ENCODE results near the gene MSMP. TPM values are rescaled to one million over a fixed set of nuclear protein-coding genes. Genes with fewer than 3 reads are reported as not detected.
A peak's percentile ranks its signal among the peaks of the same experiment; 100 is the strongest.

Gene MSMP
- total RNA-seq, 1 experiment from 2014 or later, result not detected

- TF ChIP-seq CTCF (conservative IDR thresholded peaks at IDR 0.05), result no peak
- TF ChIP-seq EZH2 (IDR thresholded peaks at IDR 0.05; ENCODE audit: low read depth), result no peak
- H3K36me3 ChIP-seq (ENCODE audit: low read depth), result 0 out of 2 replicates have a peak, but pooled peaks cover 12% of the 10 kb centered on the region
- BruUV-seq (replicated peaks), result no TSS peak
- H3K27me3 ChIP-seq (ENCODE audit: insufficient read depth, low read depth), result no peaks in the 10 kb centered on the region
- peak within 1 kb of the TSS; percentile 86 for H3K4me3 ChIP-seq
- no peaks in the 10 kb centered on the region for H3K9me3 ChIP-seq (ENCODE audit: insufficient read depth, low read depth)
- peak within 1 kb of the TSS; percentile 93 for H2AFZ ChIP-seq
- peaks cover 48% of the 10 kb centered on the region for H3K4me1 ChIP-seq (replicated peaks; ENCODE audit: insufficient read depth)
- H4K20me1 ChIP-seq (ENCODE audit: insufficient read depth), result peaks cover 6% of the 10 kb centered on the region; the same call in 1 of the 2 replicates
- DNase-seq, result peak; percentile 92 to 96
- H3K79me2 ChIP-seq (ENCODE audit: low read depth), result peaks cover 59% of the 10 kb centered on the region
- H3K27ac ChIP-seq, result peak within 1 kb of the TSS; percentile 79
- H3K9me2 ChIP-seq (ENCODE audit: insufficient read depth), result no peaks in the 10 kb centered on the region
- POLR2A ChIA-PET (ENCODE audit: unreplicated experiment), result interaction anchor here (0.7 to 2.4 kb wide), 4 partner anchors 17 to 81 kb away, joined by 3 to 28 read pairs (median 6); partner anchors contain the start of genes CCDC107 and RMRP
- intact Hi-C loops (cut with micrococcal nuclease; ENCODE audit: unreplicated experiment), result loop anchor here (1.0 to 10.0 kb wide), 5 partner anchors 17 to 247 kb away; partner anchors contain the start of genes CCDC107, GBA2, RGP1 and RMRP
- peaks cover 35% of the 10 kb centered on the region for H3F3A ChIP-seq (ENCODE audit: insufficient read depth, low read depth)
- CTCF ChIA-PET, result interaction anchor here (0.9 to 1.6 kb wide), 3 partner anchors 16 to 71 kb away, joined by 3 to 4 read pairs (median 4); no protein-coding TSS in a partner anchor
- peak within 1 kb of the TSS; percentile 89 for H3K4me2 ChIP-seq
Observed at GRCh38 chr9:35732185-35732799, 21.8 kb downstream of the MSMP start, which contains the start of the genes CREB3 and TLN1. CREB3 (plus strand) TSS chr9:35732666; CDS start chr9:35732773, 107 bp downstream. TLN1 (minus strand) TSS chr9:35732195; CDS start chr9:35725694, 6,501 bp downstream.

GRCh38 chr9:35731415-35732184 lies 22.5 kb downstream of the MSMP start:
- Histone ChIP-seq H3K27me3 (ENCODE audit: insufficient read depth, low read depth) (no peaks in the 10 kb centered on the region), H3K4me2 (peak overlapping the region; percentile 89), H3K4me1 (replicated peaks; ENCODE audit: insufficient read depth) (peaks cover 48% of the 10 kb centered on the region), H3K9me2 (ENCODE audit: insufficient read depth) (no peaks in the 10 kb centered on the region), H3K79me2 (ENCODE audit: low read depth) (peaks cover 63% of the 10 kb centered on the region), H2AFZ (peak overlapping the region; percentile 87), H3F3A (ENCODE audit: insufficient read depth, low read depth) (peaks cover 29% of the 10 kb centered on the region), H3K27ac (peak overlapping the region; percentile 79), H3K9me3 (ENCODE audit: insufficient read depth, low read depth) (no peaks in the 10 kb centered on the region), H3K4me3 (peak overlapping the region; percentile 86), H4K20me1 (ENCODE audit: insufficient read depth) (peaks cover 6% of the 10 kb centered on the region; the same call in 1 of the 2 replicates), H3K36me3 (ENCODE audit: low read depth) (0 out of 2 replicates have a peak, but pooled peaks cover 12% of the 10 kb centered on the region)
- no peak for TF ChIP-seq CTCF (conservative IDR thresholded peaks at IDR 0.05)
- TF ChIP-seq EZH2 (IDR thresholded peaks at IDR 0.05; ENCODE audit: low read depth), result no peak
- intact Hi-C loops (cut with micrococcal nuclease; ENCODE audit: unreplicated experiment), result loop anchor here (1.0 to 10.0 kb wide), 5 partner anchors 17 to 247 kb away; partner anchors contain the start of genes CCDC107, GBA2, RGP1 and RMRP
- BruUV-seq (replicated peaks), result no TSS peak
- DNase-seq, result no peak
- ChIA-PET CTCF (interaction anchor here (0.9 to 1.6 kb wide), 4 partner anchors 16 to 68 kb away, joined by 3 to 4 read pairs (median 3); no protein-coding TSS in a partner anchor), POLR2A (ENCODE audit: unreplicated experiment) (interaction anchor here (0.6 to 2.4 kb wide), 4 partner anchors 18 to 935 kb away, joined by 4 to 28 read pairs (median 6); partner anchors contain the start of genes CCDC107 and RMRP)

- peaks cover 48% of the 10 kb centered on the region for H3K4me1 ChIP-seq (replicated peaks; ENCODE audit: insufficient read depth)
- no peaks in the 10 kb centered on the region for H3K9me2 ChIP-seq (ENCODE audit: insufficient read depth)
- no peaks in the 10 kb centered on the region for H3K27me3 ChIP-seq (ENCODE audit: insufficient read depth, low read depth)
- peak overlapping the region; percentile 79; the same call in 1 of the 2 replicates for H3K27ac ChIP-seq
- H3K4me3 ChIP-seq, result peak overlapping the region; percentile 86; the same call in 1 of the 2 replicates
- TF ChIP-seq CTCF (conservative IDR thresholded peaks at IDR 0.05), result no peak
- no peak for TF ChIP-seq EZH2 (IDR thresholded peaks at IDR 0.05; ENCODE audit: low read depth)
- H3F3A ChIP-seq (ENCODE audit: insufficient read depth, low read depth), result peaks cover 28% of the 10 kb centered on the region
- POLR2A ChIA-PET (ENCODE audit: unreplicated experiment), result interaction anchor here (0.5 kb wide), 1 partner anchor 66 kb away, joined by 3 read pairs; the partner anchor contains the start of gene ARHGEF39
- intact Hi-C loops (cut with micrococcal nuclease; ENCODE audit: unreplicated experiment), result loop anchor here (5.0 to 10.0 kb wide), 2 partner anchors 128 to 246 kb away; no protein-coding TSS in a partner anchor
- H4K20me1 ChIP-seq (ENCODE audit: insufficient read depth), result peaks cover 6% of the 10 kb centered on the region; the same call in 1 of the 2 replicates
- H3K4me2 ChIP-seq, result peak overlapping the region; percentile 89
- DNase-seq, result no peak
- H3K9me3 ChIP-seq (ENCODE audit: insufficient read depth, low read depth), result no peaks in the 10 kb centered on the region
- peaks cover 63% of the 10 kb centered on the region for H3K79me2 ChIP-seq (ENCODE audit: low read depth)
- CTCF ChIA-PET, result interaction anchor here (0.8 to 1.3 kb wide), 2 partner anchors 34 to 69 kb away, joined by 3 to 4 read pairs; no protein-coding TSS in a partner anchor
- no peak overlapping the region for H2AFZ ChIP-seq
- H3K36me3 ChIP-seq (ENCODE audit: low read depth), result 0 out of 2 replicates have a peak, but pooled peaks cover 7% of the 10 kb centered on the region
- no TSS peak for BruUV-seq (replicated peaks)
Observed at GRCh38 chr9:35730486-35730854, 23.6 kb downstream of the MSMP start.

All from PC-9 (cell line).